Thyroid gland (tissue), 4 donors: Measurements from ENCODE around the gene VPS9D1.

Source experiments
- CTCF ChIP-seq, 6 experiments: fragments of 200-600 bp in 3 of 6; fragments of 450-650 bp in 3 of 6; sonication (generic) in 3 of 6; IDR thresholded peaks; one replicate each; pipeline ENCODE4 v1.5.1; 2016 to 2019; ENCODE audit warnings: antibody characterized with exemption in 6 of 6, mild to moderate bottlenecking in 2 of 6, inconsistent platforms in 1 of 6, moderate library complexity in 1 of 6
- POLR2A ChIP-seq, 2 donors: fragments of 450-650 bp; IDR thresholded peaks; one replicate each; pipeline ENCODE4 v1.6.1; 2017; ENCODE audit warnings: antibody characterized with exemption in 2 of 2, mild to moderate bottlenecking in 2 of 2, moderate library complexity in 1 of 2

GRCh38 chr16:89749637-89750036 is 28.9 kb upstream of the VPS9D1 start:
- no peak for TF ChIP-seq CTCF (IDR thresholded peaks at IDR 0.05)
- no peak for TF ChIP-seq POLR2A (IDR thresholded peaks at IDR 0.05)
